Body of pancreas (tissue), 4 donors: ENCODE measurements around the gene HLA-DQB1.

Source experiments
- CTCF ChIP-seq, 7 experiments: fragments of 450-650 bp in 4 of 7; fragments of 200-600 bp in 3 of 7; sonication (generic) in 3 of 7; IDR thresholded peaks; one replicate each; pipeline ENCODE4 v1.5.1; 2016 to 2019; ENCODE audit warnings: antibody characterized with exemption in 7 of 7
- POLR2A ChIP-seq, 3 donors: fragments of 450-650 bp; IDR thresholded peaks; one replicate each; pipeline ENCODE4 v1.6.1; 2016; ENCODE audit warnings: antibody characterized with exemption in 3 of 3, mild to moderate bottlenecking in 2 of 3

GRCh38 chr6:32666420-32667300 lies at the start of gene HLA-DQB1:
- TF ChIP-seq CTCF (IDR thresholded peaks at IDR 0.05) (no peak), POLR2A (IDR thresholded peaks at IDR 0.05) (peak in 1 of 3 donors; percentile 35)
